K562 (cell line): ENCODE data around the gene OLFML1. TPM values are rescaled to one million over a fixed set of nuclear protein-coding genes. Genes with fewer than 3 reads are reported as not detected.

Experiments
- ATAC-seq: fragments of 200-7000 bp; cut with Tn5 transposase; 3 replicates; pipeline ENCODE4 v1.9.1; 2020; ENCODE audit warnings: moderate library complexity
- BruUV-seq: library from RNA; stranded (reverse); fragments of 400-500 nt; replicated peaks from 2 replicates; lab custom pipeline; 2021; lab: Mats Ljungman, UMichigan
- CTCF ChIA-PET: fragments of 300-600 bp; formaldehyde crosslinking; extraction: SDS; loops from one replicate; lab custom pipeline; 2021; ENCODE audit warnings: low intra/inter-chr PET ratio; lab: Yijun Ruan, JAX
- POLR2A ChIA-PET: fragments of 300-600, 350-650 bp; sonication (Branson Sonifier 250); formaldehyde crosslinking; extraction: SDS; loops from one replicate; lab custom pipeline; 2021; ENCODE audit warnings: antibody characterized with exemption, inconsistent platforms; lab: Yijun Ruan, JAX
- DNase-seq, 4 experiments: peaks; one replicate each; pipeline versions ENCODE4 v3.0.0 to v3.0.0-alpha.2; 2011 to 2018; ENCODE audit warnings: low spot score in 3 of 4, mixed read lengths in 3 of 4; ENCODE audit errors: extremely low read depth in 1 of 4
- FAIRE-seq: peaks from 2 replicates; lab custom pipeline; 2011; peaks lifted over from hg19 to GRCh38; lab: Jason Lieb, UNC
- H2AFZ ChIP-seq: 2 replicates; pipeline ENCODE4 v1.6.0; 2011; ENCODE audit warnings: low read depth, low read length, control low read depth, inconsistent platforms
- H3K27ac ChIP-seq: fragments of 200-600 bp; 3 replicates; pipeline ENCODE4 v1.8.0; 2011; ENCODE audit warnings: low read depth, mild to moderate bottlenecking, control low read depth, inconsistent platforms, low read length, moderate library complexity, mixed read lengths; ENCODE audit errors: extremely low read depth
- H3K27me3 ChIP-seq, 2 experiments: fragments of 300-600 bp in 1 of 2; 2 replicates in 1 of 2; 3 replicates in 1 of 2; pipeline versions ENCODE4 v1.6.0 to v1.8.0; 2011; ENCODE audit warnings: inconsistent platforms in 2 of 2, low read length in 2 of 2, mild to moderate bottlenecking in 1 of 2, mixed read lengths in 1 of 2, moderate library complexity in 1 of 2; ENCODE audit not compliant: control insufficient read depth in 2 of 2, insufficient read depth in 2 of 2
- H3K36me3 ChIP-seq: fragments of 300-600 bp; 3 replicates; pipeline ENCODE4 v1.8.0; 2011; ENCODE audit warnings: mild to moderate bottlenecking, low read length, inconsistent platforms; ENCODE audit not compliant: control insufficient read depth, insufficient read depth
- H3K4me1 ChIP-seq, 2 experiments: fragments of 200-600 bp in 1 of 2; replicated peaks in 1 of 2; 2 replicates in 1 of 2; 3 replicates in 1 of 2; pipeline versions ENCODE4 v1.5.1 to v1.8.0; 2011; ENCODE audit warnings: inconsistent platforms in 2 of 2, low read length in 2 of 2, mild to moderate bottlenecking in 1 of 2, mixed read lengths in 1 of 2, moderate library complexity in 1 of 2; ENCODE audit not compliant: control insufficient read depth in 2 of 2, insufficient read depth in 2 of 2
- H3K4me2 ChIP-seq: 2 replicates; pipeline ENCODE4 v1.6.1; 2011; ENCODE audit warnings: low read length, control low read depth, inconsistent platforms, mixed read lengths; ENCODE audit not compliant: insufficient read depth
- H3K4me3 ChIP-seq: fragments of 200-600 bp; sonication (generic), shearing (Covaris generic); 2 replicates; pipeline ENCODE4 v1.5.1; 2016; ENCODE audit warnings: control low read depth, inconsistent platforms
- H3K79me2 ChIP-seq: fragments of 200-600 bp; 3 replicates; pipeline ENCODE4 v1.8.0; 2011; ENCODE audit warnings: low read length, inconsistent platforms; ENCODE audit not compliant: control insufficient read depth, insufficient read depth
- H3K9ac ChIP-seq, 2 experiments: 2 replicates each; pipeline versions ENCODE4 v1.6.0 to v1.6.1; 2011; ENCODE audit warnings: low read depth in 2 of 2, low read length in 2 of 2, control low read depth in 1 of 2, inconsistent platforms in 1 of 2, mild to moderate bottlenecking in 1 of 2, mixed read lengths in 1 of 2; ENCODE audit not compliant: insufficient read depth in 1 of 2
- H3K9me1 ChIP-seq: one replicate; pipeline ENCODE4 v1.6.0; 2011; ENCODE audit warnings: inconsistent platforms, mild to moderate bottlenecking, low read length, moderate library complexity; ENCODE audit not compliant: control insufficient read depth, insufficient read depth
- H3K9me3 ChIP-seq: replicated peaks from 2 replicates; pipeline ENCODE4 v1.5.1; 2011; ENCODE audit warnings: low read depth, low read length, inconsistent platforms; ENCODE audit not compliant: control insufficient read depth, insufficient read depth
- H4K20me1 ChIP-seq: replicated peaks from 2 replicates; pipeline ENCODE4 v1.6.1; 2011; ENCODE audit warnings: low read length, inconsistent platforms, mixed read lengths; ENCODE audit not compliant: control insufficient read depth, insufficient read depth
- CEBPG ChIP-seq, 3 experiments: fragments of 200-800 bp in 1 of 3; sonication (Bioruptor generic) in 1 of 3; sonication (generic) in 1 of 3; formaldehyde crosslinking in 1 of 3; IDR thresholded peaks in 2 of 3; conservative IDR thresholded peaks in 1 of 3; 2 replicates each; pipeline versions ENCODE4 v1.6.1 to v1.8.0; 2016 to 2022; ENCODE audit warnings: missing compliant biosample characterization in 2 of 3, missing genetic modification characterization in 2 of 3, mild to moderate bottlenecking in 1 of 3, missing genetic modification reagents in 1 of 3
- GABPA ChIP-seq: fragments of 200-800 bp; sonication (Bioruptor generic); conservative IDR thresholded peaks from 2 replicates; pipeline ENCODE4 v1.6.1; 2016; ENCODE audit warnings: low read depth, missing genetic modification characterization, missing compliant biosample characterization
- NCOR1 ChIP-seq: fragments of 450-650 bp; IDR thresholded peaks from 2 replicates; pipeline ENCODE4 v1.6.1; 2016; ENCODE audit warnings: mild to moderate bottlenecking, moderate library complexity
- WGBS: fragments of 100-300 bp; shearing (Covaris generic); methylation state at CpG from one replicate; pipeline ENCODE4 v1.1.6; 2016; ENCODE audit warnings: low coverage, mixed read lengths; ENCODE audit not compliant: insufficient coverage; ENCODE audit errors: missing lambda C conversion rate; 5-methylcytosine and 5-hydroxymethylcytosine counted together
- in situ Hi-C: fragments of 300-500 bp; cut with MboI; formaldehyde crosslinking; loops from 4 replicates; pipeline ENCODE4 v1.15.0; 2018; ENCODE audit warnings: inconsistent platforms, mixed read lengths
- intact Hi-C: fragments of 100-400 bp; cut with micrococcal nuclease; formaldehyde crosslinking; loops from 2 replicates; pipeline ENCODE4 v1.14.2; 2022
- polyA plus RNA-seq, 8 experiments: library from polyadenylated mRNA; depleted of rRNA in 4 of 8; stranded (reverse) in 5 of 8; unstranded in 3 of 8; fragments of >200 nt; fragmentation: Nextera tagmentation in 2 of 8; fragmentation: Illumina TruSeq in 1 of 8; extraction: Ambion mirVana in 2 of 8; extraction: Trizol in 1 of 8; gene quantifications; 2 replicates each; pipeline versions ENCODE4 v1.2.1 to v1.2.3, GENCODE V29; 2011 to 2014; ENCODE audit warnings: inconsistent platforms in 1 of 8, missing spikeins in 1 of 8
- total RNA-seq, 7 experiments: library from RNA; depleted of rRNA in 6 of 7; stranded (reverse); fragments of >200 nt in 6 of 7; fragmentation: Illumina TruSeq in 2 of 7; extraction: Trizol in 2 of 7; gene quantifications; 2 replicates each; pipeline versions ENCODE4 v1.2.1 to v1.2.3, GENCODE V29; 2011 to 2021; ENCODE audit warnings: low replicate concordance in 1 of 7
- TF ChIP-seq, protein P1 (sequence below): fragments of 450-650 bp; formaldehyde crosslinking; IDR thresholded peaks from 2 replicates; pipeline ENCODE4 v1.4.0; 2022; ENCODE audit warnings: mild to moderate bottlenecking, moderate library complexity
- TF ChIP-seq, protein P2 (sequence below): fragments of 250-450 bp; sonication (Bioruptor Pico); IDR thresholded peaks from 2 replicates; pipeline ENCODE4 v1.5.0; 2021
- TF ChIP-seq, protein P3 (sequence below), 2 experiments: fragments of 450-650 bp in 1 of 2; sonication (generic) in 1 of 2; formaldehyde crosslinking in 1 of 2; IDR thresholded peaks in 1 of 2; conservative IDR thresholded peaks in 1 of 2; 2 replicates each; pipeline versions ENCODE4 v1.6.1 to v1.8.1; 2016 to 2023; ENCODE audit warnings: mild to moderate bottlenecking in 2 of 2, moderate library complexity in 2 of 2, inconsistent platforms in 1 of 2, missing genetic modification reagents in 1 of 2

Gene OLFML1
- total and polyA plus RNA-seq, 9 of the 15 experiments (the other 6 are each of a cell fraction or from before 2014, with no cell fraction given) = not detected

DNA sequence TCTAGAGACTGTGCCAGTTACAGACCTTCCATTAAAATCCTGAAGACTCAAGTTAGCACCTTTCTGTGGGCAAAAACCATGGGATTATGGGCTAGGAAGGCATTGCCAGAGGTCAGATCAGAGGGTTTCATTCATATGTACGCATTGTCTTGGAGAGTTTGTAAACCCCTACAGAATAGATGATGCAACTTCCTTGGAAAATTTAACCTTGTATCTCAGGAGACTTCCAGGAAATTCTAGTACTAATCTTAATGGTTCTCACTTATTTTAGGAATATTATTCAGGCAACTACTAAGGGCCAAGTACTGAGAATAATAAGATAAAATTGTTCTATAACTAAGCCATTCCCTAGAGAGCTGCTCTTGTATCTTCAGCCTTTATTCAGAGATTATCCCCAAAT, 6.9 kb downstream of the OLFML1 start:
- Histone ChIP-seq H3K9me1 (no peaks in the 10 kb centered on the region), H4K20me1 (no peaks in the 10 kb centered on the region; the same call in 1 of the 2 replicates), H3K27ac (no peak overlapping the region), H3K9me3 (no peaks in the 10 kb centered on the region), H3K4me2 (no peak overlapping the region), H3K36me3 (no peaks in the 10 kb centered on the region), H3K27me3 (peaks cover 0 to 6% of the 10 kb centered on the region in 2 experiments; a peak in 2 of 5 replicates), H2AFZ (no peak overlapping the region), H3K79me2 (no peaks in the 10 kb centered on the region), H3K4me3 (no peak overlapping the region), H3K4me1 (peaks cover 0 to 3% of the 10 kb centered on the region in 2 experiments; a peak in 2 of 5 replicates), H3K9ac (no peak overlapping the region)
- intact Hi-C loops = no loop called here
- BruUV-seq = no TSS peak
- CTCF ChIA-PET = interaction anchor here (0.6 kb wide), 1 partner anchor 189 kb away, joined by 3 read pairs; no protein-coding TSS in a partner anchor
- DNase-seq (no peak), FAIRE-seq (no peak), ATAC-seq (no peak)
- POLR2A ChIA-PET = interaction anchor here (0.7 kb wide), 1 partner anchor 51 kb away, joined by 3 read pairs; no protein-coding TSS in a partner anchor
- in situ Hi-C loops = no loop called here
- TF ChIP-seq GABPA (peak; percentile 25; the same call in 1 of the 2 replicates), NCOR1 (no peak), CEBPG (CRISPR knock-in tag; IDR thresholded peaks at IDR 0.05) (no peak), CEBPG (tag; conservative IDR thresholded peaks at IDR 0.05 in 1 of 2, IDR thresholded peaks at IDR 0.05 in 1 of 2) (peak; percentile 75 to 77)
- TF ChIP-seq, protein P1, sequence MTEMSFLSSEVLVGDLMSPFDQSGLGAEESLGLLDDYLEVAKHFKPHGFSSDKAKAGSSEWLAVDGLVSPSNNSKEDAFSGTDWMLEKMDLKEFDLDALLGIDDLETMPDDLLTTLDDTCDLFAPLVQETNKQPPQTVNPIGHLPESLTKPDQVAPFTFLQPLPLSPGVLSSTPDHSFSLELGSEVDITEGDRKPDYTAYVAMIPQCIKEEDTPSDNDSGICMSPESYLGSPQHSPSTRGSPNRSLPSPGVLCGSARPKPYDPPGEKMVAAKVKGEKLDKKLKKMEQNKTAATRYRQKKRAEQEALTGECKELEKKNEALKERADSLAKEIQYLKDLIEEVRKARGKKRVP (CRISPR knock-in tag) = 0 out of 2 replicates have a peak, but pooled peaks have one; percentile 28
- TF ChIP-seq, protein P2, sequence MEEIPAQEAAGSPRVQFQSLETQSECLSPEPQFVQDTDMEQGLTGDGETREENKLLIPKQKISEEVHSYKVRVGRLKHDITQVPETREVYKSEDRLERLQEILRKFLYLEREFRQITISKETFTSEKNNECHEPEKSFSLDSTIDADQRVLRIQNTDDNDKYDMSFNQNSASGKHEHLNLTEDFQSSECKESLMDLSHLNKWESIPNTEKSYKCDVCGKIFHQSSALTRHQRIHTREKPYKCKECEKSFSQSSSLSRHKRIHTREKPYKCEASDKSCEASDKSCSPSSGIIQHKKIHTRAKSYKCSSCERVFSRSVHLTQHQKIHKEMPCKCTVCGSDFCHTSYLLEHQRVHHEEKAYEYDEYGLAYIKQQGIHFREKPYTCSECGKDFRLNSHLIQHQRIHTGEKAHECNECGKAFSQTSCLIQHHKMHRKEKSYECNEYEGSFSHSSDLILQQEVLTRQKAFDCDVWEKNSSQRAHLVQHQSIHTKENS (CRISPR knock-in tag) = no peak
- TF ChIP-seq, protein P3, sequence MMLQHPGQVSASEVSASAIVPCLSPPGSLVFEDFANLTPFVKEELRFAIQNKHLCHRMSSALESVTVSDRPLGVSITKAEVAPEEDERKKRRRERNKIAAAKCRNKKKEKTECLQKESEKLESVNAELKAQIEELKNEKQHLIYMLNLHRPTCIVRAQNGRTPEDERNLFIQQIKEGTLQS (IDR thresholded peaks at IDR 0.05) = peak; percentile 31; the same call in 1 of the 2 replicates
- TF ChIP-seq, protein P3 (CRISPR knock-in tag; conservative IDR thresholded peaks at IDR 0.05) = no peak
- 6% methylated on average over 1 of the region's 1 CpG for WGBS
